Osteoblast (primary cell): ENCODE measurements around the gene CSTF2. TPM values are rescaled to one million over a fixed set of nuclear protein-coding genes. Genes with fewer than 3 reads are reported as not detected.

Source experiments
- small RNA-seq: library from RNA; depleted of rRNA; stranded (forward); fragments of <200 nt; gene quantifications from one replicate; pipeline ENCODE3, GENCODE V24; 2012
- total RNA-seq: library from RNA; depleted of rRNA; stranded (reverse); fragments of >200 nt; gene quantifications from 2 replicates; pipeline ENCODE4 v1.2.3, GENCODE V29; 2012

CSTF2 gene
- total RNA-seq, 1 donor: 8.7 TPM

Small RNAs within 50 kb of the gene (small RNA-seq; reads per million reads assigned to genes)
- gene RF00411: not detected

Other genes with a start within 250 kb of the CSTF2 start
- not detected in 2 replicates for gene TNMD, start 235.5 kb upstream of the CSTF2 start, total RNA-seq
- 37.3 and 38.0 TPM in 2 replicates for gene TSPAN6, start 183.6 kb upstream of the CSTF2 start, total RNA-seq
- gene SRPX2, start 176.2 kb upstream of the CSTF2 start, total RNA-seq: 36.9 and 38.6 TPM in 2 replicates
- gene SYTL4, start 88.3 kb upstream of the CSTF2 start, total RNA-seq: 2.9 TPM in 2 replicates
- gene NOX1, start 54.0 kb downstream of the CSTF2 start, total RNA-seq: not detected in 2 replicates
- under 0.01 and 0.29 TPM in 2 replicates for gene XKRX, start 108.5 kb downstream of the CSTF2 start, total RNA-seq
- not detected in 2 replicates for gene ARL13A, start 149.3 kb downstream of the CSTF2 start, total RNA-seq
- gene TRMT2B, start 231.7 kb downstream of the CSTF2 start, total RNA-seq: 13.8 and 15.9 TPM in 2 replicates